ENCODE results near the gene HS3ST3B1.

Gene HS3ST3B1

DNA sequence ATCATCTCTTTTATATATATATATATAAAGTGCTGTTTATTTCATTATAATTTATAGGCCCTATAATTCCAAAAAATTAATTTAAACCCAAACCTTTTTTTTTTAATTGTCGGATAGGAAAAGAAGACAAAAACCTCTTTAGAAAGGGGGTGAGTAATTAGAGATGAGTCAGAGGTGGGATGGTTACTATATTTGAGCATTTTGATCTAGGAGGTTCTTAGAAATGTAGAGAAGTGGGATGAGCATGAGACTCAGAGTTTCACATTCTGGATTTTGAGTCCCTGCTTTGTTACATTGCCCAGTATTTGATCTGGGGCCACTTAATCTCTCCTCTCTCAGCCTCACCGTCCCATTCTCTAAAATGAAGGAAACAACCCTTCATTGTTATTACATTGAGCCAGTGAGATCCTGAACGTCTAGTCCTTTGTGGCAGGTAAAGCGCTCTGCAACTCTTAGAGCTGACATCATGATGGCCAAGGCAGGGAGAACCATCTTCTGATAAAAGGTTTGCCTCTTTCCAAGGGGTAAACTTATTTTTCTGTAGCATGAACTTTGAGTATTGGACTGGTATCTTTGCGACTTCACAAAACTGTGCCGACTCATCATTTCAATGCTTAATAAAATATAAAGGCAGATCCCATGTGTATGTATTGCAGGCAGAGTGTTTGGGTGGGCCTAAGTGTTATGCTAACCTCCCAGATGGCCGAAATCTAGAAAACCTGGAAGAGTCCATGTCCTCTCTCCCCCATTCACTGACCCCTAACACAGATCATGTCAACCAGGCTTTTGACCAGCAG is 21.3 kb downstream of the HS3ST3B1 start:
- DNase-seq = no peak

DNA sequence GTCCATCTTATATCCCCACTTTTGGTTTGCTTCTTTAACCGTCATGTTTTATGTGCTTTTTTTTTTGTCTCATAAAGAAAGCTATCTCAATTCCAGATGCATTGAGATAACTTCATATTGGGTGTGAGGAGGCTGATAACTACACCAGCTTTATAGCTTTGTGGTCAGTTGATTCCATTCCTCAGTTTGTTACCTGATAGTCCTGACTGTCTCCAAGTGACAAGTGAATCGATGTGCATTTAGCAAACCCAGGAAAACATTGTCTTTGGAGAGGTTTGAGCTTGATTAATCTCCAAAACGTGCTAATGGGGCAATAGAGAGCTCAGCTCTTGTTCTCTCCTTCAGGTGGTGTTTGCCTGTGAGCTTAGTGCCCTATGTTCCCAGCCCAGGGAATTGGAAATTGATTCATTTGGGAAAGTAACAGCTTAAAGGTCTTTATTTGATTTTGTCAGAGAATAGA is 22.7 kb downstream of the HS3ST3B1 start:
- DNase-seq = no peak

DNA sequence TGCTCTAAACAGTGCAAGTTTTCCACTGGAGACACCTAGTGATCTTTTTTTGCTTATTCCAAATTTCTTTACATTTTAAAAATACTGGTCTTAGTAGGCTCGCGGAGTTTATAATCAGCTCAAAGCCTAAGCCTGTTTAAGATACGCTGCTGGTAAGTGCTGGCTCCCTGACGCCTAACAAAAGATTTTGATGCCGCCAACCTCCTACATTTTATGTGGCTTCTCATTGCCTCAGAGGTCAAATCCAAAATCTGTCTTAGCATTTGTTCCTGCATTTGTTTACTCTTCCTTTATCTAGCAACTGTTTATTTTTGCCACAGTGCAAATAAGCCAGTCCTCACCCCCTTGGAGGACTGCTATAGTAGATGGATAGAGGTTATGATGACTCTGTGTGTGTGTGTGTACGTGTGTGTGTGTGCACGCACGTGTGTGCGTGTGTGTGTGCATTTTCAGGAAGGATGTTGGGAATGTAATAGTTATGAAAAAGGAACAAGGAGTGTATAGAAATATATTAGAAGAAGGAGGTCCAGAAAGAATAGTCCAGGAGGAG is 24.8 kb downstream of the HS3ST3B1 start:
- DNase-seq = no peak

DNA sequence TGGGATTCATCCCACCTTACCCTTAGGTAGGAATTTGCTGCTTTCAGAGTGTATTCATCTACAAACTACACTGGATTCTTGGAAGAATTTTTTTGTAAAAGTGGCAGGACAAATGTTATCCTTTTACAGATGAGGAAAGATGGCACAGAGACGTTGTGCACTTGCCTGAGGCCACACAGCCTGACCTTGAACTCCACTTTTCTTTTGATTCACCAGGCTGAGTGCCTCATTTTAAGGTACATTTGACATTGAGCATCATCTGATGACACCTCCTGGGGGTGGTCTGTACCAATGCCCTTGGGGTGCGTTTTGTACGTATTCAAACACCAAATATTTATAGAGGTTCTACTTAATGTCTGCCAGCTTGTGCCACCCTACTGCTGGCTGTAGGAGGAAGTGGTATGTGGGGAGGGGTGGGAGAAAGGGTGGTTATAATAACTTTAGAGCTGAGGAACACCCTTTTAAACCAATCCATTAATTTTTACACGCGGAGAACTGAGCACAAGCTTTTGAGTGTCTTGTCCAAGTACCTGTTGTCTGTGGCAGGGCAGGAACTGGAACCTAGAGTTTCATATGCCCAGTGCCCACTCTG is 29.1 kb downstream of the HS3ST3B1 start:
- no peak for DNase-seq

DNA sequence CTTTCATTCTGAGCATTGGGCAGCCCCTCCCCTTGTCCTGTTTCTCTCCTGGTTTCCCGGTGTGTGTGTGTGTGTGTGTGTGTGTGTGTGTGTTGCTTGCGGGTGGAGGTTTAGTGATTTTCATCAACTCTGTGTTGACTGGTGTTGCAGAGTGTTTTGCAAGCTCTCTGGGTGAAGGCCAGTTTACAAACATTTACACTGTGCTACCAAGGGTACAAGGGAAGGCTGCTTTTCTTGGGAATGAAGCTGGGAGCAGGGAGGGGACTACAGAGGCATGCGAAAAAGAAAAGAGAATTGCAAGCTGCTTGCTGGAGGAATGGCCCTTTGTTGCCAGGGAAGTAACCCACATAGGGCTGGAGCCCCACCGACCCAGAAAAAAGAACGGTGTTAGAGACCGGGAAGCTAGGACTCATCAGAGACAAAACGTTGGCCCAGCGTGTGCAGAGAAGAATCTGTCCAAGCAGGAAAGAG is 29.6 kb downstream of the HS3ST3B1 start:
- no peak for DNase-seq

DNA sequence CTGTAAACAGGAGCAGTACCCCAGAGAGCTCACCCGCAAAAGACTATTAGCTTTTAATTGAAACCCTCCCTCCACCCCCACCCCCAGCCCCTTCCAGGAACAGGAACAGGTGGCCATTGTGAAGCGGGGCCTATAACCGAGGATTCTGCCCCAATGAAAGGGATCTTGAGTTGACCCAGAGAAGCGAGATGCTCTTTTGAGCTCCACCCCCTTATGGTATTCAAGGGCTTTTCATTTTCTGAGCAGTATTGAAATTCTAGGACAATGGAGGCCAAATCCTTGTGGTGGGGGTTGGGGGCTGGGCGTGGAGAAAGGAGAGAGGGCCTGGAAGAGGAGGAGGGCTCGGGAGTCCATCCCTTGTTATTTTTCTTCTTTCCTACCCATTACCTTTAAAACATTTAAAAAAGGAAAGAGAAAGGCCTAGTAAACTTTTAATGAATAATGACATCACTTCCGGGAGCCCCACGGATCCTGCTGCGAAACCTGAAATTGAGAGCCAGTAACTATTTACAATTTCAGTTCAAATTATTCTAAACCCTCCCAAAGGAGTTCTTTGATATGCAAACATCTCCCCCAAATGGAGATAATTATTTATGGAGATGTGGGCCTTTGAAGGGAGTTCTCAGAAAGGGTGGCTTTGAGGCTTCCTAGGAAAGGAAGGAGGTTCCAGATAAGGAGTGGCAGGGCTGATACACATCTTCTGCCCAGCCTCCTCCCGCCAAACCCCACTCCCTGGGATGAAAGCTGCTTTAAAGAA is 30.5 kb downstream of the HS3ST3B1 start:
- DNase-seq = no peak

DNA sequence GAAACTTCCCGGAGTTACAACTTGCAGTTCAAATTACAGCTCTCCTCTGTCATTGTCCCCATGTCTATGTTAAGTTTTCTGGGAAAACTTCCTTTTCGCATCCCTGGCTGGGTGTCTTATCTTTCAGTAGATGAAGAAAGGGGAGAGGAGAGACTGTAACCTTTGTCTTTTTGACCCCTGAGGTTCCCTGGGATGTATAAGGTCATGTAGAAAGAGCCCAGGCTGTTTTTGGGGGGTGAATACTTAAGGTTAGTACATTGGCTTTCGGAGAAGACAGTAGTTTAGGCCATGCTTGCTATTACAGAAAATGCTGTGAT is 31.1 kb downstream of the HS3ST3B1 start:
- DNase-seq = no peak

DNA sequence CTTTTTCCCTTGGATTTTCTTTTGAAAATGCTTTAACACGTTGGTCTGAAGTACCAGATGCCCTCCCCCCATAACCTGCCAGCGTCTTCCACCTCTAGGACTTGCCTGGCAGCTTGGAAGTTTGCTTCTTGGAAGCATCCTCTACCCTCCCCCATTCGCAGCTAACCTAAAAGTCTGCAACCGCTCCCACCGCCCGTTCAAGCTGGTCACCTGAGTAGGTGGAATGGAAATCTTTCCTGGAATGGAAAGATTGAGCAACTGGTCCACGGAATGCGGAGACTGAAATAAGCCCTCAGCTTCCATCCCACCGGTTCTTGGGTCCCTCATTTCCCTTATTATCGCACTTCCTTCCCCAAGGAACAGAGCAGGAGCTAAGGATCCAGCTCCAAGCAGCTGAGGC is 31.4 kb downstream of the HS3ST3B1 start:
- no peak for DNase-seq

DNA sequence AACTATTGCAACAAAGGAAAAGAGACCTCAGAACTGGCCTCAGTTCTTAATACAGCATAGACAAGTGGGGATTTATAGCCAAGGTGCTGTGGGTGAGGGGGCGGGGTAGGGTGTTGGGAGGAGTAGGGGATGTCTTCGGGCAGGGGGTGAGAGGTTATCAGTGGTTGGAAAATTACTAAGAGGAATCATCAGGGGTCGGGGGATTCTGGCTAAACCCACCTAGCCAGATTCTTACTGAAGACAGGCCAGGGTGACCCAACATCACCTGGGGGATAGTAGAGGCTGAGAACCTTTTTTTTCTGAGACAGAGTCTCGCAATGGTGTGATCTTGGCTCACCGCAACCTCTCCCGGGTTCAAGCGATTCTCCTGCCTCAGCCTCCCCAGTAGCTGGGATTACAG is 32.6 kb downstream of the HS3ST3B1 start:
- no peak for DNase-seq

DNA sequence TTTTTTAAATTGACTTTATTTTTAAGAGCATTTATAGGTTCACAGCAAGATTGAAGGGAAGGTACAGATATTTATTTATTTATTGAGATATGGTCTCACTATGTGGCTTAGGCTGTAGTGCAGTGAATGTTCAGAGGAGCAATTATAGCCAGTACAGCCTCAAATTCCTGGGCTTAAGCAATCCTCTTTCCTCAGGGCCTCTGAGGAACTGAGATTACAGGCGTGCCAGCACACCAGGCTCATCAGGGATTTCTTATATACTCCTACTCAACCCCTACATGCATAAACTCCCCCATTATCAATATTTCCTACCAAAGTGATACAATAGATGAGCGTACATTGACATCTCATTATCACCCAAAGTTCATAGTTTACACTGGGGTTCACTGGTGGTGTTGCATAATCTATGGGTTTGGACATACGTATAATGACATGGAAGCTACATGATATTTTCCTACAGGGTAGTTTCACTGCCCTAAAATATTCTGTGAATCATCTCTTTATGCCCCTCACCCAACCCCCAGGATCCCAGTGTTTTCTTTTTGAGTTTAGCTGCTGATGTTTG is 33.5 kb downstream of the HS3ST3B1 start:
- no peak for DNase-seq

DNA sequence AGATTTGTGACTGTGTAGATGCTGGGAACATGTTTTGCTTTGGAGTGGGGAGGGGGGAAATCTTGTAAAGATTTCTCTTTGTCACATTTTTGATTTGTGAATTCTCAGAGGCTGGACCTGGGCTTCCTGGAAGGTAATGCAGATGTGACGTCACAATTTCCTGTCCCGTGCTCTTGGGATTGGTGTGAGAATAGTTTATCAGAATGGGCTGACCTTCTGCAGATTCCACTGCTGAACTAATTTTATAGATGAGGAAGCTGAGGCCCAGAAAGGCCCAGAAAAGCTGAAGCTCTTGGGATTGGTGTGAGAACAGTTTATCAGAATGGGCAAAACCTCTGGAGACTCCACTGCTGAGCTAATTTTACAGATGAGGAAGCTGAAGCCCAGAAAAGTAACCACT is 34.0 kb downstream of the HS3ST3B1 start:
- no peak for DNase-seq

DNA sequence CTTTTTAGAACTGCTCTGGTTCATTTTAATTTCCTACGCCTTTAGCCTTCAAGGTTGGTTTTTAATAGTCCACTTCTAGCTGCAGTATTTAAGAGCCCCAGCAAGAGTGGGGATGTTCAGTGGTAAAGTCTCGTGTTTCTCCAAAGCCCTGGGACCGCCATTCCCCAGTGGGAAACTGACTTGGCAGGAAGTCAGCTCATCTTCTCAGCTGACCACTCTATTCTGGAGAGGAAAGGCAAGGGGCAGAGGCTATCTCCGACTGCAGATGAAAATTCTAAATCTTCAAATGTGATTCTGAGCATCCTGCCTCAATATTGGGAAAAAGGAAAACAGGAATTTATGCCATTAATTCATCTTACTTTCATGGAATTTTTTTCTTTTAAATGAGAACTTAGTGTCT is 35.5 kb downstream of the HS3ST3B1 start:
- DNase-seq = no peak

DNA sequence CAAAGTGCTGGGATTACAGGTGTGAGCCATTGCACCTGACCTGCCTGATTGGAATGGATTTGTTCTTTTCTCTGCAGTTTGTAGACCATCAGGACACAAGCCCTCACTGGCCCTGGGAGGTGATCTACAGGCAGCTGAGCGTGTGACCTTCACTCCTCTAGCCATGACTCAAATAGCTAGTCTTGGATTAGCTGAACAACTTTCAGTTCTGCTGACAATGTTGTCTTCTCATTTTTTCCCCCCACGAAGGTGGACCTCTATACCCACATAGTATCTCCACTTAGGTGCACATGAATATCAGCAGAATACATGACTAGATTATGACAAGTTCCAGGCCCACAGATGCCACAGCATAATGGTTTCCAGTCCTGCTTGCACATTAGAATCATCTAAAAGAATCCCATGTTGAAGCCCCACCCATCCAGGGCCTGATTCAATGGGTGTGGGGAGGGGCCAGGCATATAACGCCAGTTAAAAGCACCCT is 36.8 kb downstream of the HS3ST3B1 start:
- peak; percentile 71 for DNase-seq

DNA sequence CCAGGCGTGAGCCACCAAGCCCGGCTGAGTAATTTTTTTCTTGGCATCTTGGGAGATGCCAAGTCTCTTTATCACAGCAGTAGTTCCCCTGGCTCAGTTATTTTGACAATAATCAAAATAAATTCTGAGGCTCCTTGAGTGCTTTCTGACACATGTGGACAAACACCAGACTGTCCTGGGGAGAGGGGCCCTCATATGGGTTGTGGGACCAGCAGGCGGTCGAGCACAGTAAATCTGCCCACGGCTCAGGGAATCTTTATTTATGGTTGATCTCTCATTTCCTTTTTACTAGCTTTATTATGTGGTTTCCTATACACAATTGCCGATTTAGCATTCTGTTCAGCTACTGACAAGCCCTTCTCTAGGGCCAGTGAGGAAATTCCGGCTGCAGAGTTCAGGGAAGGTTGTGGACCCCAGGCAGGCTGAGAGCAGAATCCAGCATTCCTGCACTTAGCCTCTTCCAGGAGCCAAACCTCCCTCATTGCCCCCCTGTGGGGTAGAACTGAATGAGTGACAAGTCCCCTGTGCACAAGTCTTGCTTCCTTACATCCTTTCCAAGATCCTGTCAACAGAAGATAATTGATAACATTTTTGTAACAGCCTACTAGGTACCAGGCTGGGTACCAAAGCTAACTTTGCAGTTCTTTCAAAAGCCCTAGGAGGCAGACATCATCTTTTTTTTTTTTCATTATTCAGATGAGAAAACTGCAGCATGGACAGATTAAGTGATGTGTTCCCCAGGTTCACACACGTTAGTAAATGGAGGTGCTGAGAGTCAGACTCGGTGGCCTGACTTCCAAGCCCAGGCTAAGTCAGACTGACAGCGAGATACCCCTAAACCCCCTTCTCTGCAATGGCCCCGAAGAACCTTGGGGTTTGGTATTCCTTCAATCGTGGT is 40.2 kb downstream of the HS3ST3B1 start:
- DNase-seq = no peak

DNA sequence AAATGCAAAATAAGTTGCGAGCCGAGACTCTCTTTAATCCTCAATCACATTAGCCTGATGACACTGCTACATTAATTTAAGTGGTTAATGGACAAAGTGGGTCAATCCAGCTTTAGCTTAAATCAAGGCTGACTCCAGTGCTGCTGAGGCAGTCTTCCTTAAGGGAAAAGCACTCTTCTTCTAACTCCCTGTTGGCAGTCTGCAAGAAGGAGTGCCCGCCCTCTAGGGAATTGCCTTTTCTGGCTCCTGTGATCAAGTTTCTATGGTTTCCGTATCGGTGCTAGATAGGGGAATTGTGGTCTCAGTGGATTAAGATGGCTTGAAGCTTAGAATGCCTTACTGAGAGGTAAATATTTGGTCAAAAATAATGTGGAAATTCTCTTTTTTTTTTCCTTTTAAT is 41.0 kb downstream of the HS3ST3B1 start:
- no peak for DNase-seq

DNA sequence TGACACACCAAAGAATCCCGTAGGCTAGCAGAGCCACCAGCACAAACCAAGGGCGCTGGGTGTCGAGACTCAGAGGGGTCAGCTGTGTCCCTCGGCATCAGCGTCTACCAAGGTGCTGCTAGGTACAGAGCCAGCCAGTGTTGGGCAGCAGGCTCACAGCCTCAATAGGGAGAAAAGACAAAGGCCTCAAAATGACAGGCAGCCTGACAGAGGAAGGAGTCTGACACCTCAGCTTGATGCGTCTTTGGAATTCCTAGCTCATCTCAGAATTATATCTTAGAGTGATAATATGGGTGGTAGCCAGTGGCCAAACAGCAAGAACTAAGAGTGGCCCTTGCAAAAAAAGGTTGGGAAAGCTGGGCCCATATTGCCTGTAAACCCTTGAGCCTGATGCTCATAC is 45.9 kb downstream of the HS3ST3B1 start:
- DNase-seq = no peak

DNA sequence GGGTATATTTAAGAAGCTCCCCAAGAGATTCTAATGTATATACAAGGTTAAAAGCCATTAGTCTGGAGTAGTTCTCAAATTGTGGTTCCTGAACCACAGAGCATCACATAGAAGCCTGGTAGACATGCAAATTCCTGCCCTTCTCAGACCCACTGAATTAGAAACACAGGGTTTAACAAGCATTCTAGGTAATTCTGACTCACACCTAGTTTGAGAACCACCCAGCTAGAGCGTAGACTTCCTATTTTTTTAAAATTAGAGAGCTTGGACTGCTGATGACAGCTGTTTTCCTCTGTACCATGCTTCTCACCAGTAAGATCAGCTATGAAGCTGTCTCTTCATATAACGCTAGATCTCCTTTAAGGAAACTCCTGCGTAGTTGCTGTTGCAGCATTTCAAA is 50.6 kb downstream of the HS3ST3B1 start:
- no peak for DNase-seq

DNA sequence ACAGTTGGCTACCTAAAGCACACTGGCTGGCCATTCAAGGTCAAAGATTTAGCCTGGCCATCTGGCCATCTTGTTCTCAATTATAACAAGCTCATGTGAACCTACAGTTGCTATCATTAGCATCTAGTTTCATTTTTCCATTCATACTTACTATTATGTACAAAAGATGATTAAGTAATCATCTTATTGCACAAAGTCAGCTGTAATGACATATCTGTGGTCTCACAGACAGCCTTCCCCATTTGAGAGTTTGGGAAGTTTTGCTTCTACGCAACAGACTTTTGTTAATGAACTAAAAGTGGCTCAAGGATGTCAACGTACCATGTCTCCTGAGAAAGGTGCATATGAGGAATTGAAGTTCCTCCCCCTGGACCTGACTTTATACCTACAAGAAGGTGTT is 51.3 kb downstream of the HS3ST3B1 start:
- DNase-seq = no peak

DNA sequence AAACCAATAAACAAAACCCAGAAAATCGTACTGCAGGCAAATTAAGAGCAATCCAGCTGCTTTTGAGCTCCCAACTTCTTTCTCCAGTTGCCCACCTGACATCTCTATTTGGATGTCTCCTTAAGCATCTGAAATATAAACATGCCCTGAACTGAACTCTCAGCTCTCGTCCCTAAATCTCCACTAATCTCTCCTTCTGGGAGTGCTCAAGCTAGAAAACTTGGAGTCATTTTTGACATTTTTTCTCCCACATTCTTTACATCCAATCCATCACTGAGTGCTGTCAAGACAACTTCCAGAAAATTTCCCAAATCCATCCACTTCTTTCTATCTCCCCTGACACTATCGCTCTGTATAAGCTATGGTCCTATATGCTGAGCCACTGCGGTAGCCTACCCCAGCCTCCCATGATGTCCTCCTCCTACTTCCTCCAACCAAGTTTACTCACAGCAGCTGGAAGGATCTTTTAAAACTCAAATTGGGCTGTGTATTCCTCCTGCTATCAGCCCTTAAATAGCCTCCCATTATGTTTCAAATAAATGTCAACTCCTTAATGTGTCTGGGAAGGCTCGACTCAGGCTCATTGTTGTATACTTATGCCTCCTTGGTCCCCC is 53.1 kb downstream of the HS3ST3B1 start:
- no peak for DNase-seq

DNA sequence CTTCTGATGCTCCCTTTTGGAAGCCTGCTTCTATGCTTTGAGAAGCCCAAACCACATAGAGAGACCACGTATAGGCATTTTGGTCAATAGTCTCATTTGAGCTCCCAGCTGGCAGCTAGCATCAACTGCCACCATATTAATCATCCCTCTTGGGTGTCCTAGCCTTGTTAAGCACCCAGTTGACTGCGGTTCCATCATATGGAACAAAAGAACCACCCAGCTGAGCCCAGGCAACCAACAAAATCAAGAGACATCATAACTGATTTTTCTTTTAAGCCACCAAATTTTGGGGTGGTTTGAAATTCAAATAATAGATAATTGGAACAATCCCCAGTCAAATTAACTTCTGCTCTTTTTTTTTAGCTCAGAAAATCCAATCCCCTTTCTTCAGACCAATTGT is 53.9 kb downstream of the HS3ST3B1 start:
- DNase-seq = no peak

DNA sequence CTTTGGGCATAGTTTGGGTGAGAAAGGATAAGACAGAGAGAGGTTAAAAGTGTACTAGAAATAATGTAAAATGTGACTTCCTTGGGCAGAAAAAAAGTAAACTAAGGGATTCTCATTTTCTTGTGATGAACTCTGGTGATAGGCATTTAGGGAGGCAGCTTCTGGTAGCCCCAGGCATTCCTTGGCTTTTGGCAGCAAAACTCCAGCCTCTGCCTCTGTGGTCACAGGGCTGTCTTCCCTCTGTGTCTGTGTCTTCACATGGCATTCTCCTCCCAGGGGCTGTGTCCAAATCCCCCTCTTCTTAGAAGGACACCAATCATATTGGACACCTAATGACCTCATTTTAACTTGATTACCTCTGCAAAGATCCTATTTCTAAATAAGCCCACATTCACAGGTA is 54.7 kb downstream of the HS3ST3B1 start:
- no peak for DNase-seq
